Suprapubic skin (tissue), 4 donors: ENCODE data around the gene ATF2.

Experiments used
- EP300 ChIP-seq: sonication (generic); formaldehyde crosslinking; IDR thresholded peaks from one replicate; pipeline ENCODE4 v1.6.1; 2017; ENCODE audit warnings: antibody characterized with exemption
- POLR2A ChIP-seq, 2 donors: fragments of 450-650 bp; IDR thresholded peaks; one replicate each; pipeline ENCODE4 v1.6.1; 2017; ENCODE audit warnings: antibody characterized with exemption in 2 of 2, mild to moderate bottlenecking in 2 of 2, moderate library complexity in 2 of 2
- POLR2AphosphoS5 ChIP-seq, 3 donors: sonication (generic); formaldehyde crosslinking; IDR thresholded peaks; one replicate each; pipeline ENCODE4 v1.6.1; 2017; ENCODE audit warnings: antibody characterized with exemption in 3 of 3
- TF ChIP-seq, protein P1 (sequence below), 2 donors: fragments of 200-600 bp in 1 of 2; fragments of 450-650 bp in 1 of 2; sonication (generic) in 1 of 2; IDR thresholded peaks; one replicate each; pipeline ENCODE4 v1.5.1; 2016 to 2019; ENCODE audit warnings: antibody characterized with exemption in 2 of 2, mild to moderate bottlenecking in 1 of 2, moderate library complexity in 1 of 2

DNA sequence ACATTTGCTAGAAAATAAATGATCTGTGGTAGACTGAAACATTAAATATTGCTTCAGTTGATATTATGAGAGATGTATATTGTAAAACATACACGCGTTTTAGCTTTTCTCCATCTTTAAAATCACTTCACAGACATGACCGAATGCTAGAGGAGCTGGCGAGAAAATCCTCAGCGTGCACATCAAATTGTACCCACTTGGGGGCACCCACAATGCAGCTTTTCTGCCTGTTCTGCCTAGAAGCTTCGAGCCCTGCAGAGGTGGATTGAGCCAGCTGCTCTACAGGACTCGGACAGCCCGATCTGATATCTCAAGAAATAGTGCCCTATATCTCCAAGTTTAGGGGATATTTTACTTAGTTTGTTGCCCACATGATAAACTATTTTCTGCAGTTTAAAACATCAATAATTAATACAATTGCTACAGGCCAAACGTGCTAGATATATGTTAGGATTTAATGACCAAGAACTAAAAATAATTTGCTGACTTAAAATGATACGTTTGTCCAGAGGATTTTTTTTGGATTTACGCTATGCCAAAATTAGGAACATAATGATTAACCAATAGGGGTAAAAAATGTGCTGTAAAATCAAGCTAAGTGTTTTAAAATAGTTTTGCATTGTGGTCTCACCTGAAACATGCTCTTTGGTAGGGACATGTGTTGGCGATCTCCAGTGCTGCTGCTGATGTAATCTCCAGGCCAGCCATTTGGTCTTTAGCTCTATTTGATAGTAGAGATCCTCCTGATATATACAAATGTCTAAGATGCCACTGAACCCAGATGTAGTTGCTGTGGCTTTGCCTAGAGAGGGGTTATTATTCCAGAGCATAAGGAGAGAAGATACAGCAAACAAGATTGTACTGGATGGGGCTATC is 35.9 kb upstream of the ATF2 start:
- TF ChIP-seq, protein P1, sequence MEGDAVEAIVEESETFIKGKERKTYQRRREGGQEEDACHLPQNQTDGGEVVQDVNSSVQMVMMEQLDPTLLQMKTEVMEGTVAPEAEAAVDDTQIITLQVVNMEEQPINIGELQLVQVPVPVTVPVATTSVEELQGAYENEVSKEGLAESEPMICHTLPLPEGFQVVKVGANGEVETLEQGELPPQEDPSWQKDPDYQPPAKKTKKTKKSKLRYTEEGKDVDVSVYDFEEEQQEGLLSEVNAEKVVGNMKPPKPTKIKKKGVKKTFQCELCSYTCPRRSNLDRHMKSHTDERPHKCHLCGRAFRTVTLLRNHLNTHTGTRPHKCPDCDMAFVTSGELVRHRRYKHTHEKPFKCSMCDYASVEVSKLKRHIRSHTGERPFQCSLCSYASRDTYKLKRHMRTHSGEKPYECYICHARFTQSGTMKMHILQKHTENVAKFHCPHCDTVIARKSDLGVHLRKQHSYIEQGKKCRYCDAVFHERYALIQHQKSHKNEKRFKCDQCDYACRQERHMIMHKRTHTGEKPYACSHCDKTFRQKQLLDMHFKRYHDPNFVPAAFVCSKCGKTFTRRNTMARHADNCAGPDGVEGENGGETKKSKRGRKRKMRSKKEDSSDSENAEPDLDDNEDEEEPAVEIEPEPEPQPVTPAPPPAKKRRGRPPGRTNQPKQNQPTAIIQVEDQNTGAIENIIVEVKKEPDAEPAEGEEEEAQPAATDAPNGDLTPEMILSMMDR (IDR thresholded peaks at IDR 0.05): no peak
- no peak for TF ChIP-seq POLR2AphosphoS5 (IDR thresholded peaks at IDR 0.05)
- TF ChIP-seq EP300: no peak
- TF ChIP-seq POLR2A (IDR thresholded peaks at IDR 0.05): no peak
